ENCODE results near the gene LRRC10.

LRRC10 gene, protein sequence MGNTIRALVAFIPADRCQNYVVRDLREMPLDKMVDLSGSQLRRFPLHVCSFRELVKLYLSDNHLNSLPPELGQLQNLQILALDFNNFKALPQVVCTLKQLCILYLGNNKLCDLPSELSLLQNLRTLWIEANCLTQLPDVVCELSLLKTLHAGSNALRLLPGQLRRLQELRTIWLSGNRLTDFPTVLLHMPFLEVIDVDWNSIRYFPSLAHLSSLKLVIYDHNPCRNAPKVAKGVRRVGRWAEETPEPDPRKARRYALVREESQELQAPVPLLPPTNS

DNA sequence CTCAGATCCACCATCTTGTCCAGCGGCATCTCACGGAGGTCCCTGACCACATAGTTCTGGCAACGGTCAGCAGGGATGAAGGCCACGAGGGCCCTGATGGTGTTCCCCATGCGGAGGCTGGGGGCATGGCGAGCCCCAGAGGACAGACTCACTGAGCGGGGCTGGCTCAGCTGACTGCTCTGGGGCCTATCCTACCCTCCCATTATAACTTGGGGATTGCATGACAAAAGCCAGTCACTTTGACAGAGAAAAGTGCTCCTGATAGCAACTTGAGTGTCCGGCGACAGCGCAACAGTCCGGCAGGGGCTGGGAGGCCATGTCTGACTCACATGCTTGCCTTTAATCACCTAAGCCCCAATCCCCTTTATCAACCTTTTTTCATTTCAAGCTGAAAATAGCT is at the start of gene LRRC10:
Gene LRRC10, minus strand, starts transcription at position 179 of the 400 bp plus-strand sequence. Its CDS starts 69 bp downstream, at position 110.
- DNase-seq = no peak

DNA sequence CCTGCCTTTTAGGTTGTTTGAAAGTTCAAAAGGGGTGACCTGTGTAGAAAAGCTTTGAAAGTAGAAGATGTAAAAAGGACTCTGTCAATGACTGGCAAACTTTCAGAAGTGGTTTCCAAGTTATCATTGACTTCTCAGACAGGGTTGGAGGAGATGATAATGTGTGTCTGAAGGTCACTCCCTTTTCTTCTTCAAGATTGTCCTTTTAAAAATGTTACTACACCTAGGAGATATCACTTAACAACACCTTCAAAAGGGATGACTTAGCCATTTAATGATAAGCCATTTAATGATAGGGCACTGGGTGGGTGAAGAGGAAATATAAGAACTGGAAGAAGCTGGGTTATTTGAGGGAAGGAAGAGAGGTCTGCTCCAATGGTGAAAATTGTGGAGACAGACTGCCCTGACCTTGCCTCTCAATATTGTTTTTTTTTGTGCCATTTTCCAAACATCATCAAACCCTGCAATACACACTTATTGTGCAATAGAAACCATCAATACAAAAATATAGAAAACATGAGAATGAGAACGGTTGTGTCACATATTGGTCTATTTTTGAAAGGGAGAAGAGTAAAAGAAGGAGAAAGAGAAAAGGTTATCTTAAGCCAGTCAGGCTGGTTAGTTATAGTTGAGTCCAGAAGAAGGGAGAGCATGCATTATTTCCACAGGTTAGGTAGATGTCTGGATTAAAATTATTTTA is 49.6 kb upstream of the LRRC10 start:
- no peak for DNase-seq

DNA sequence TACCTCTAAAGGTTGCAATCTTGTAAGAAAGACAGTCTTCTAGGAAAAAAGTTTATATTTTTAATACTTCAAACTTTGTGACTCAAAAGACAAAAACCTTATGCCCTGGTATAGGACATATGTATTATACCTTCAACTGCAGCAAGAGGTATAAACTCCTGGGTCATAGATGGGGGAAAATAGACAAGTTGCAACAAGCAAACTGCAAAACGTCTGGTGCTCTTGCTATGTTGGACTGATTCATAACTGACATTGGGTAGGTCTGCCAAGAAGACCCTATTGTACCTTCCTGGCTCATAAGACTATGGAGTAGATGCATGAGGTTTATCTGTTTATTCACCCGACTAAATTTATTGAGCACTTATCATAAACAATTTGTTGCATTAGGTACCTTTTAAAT is 47.5 kb upstream of the LRRC10 start:
- DNase-seq = no peak

DNA sequence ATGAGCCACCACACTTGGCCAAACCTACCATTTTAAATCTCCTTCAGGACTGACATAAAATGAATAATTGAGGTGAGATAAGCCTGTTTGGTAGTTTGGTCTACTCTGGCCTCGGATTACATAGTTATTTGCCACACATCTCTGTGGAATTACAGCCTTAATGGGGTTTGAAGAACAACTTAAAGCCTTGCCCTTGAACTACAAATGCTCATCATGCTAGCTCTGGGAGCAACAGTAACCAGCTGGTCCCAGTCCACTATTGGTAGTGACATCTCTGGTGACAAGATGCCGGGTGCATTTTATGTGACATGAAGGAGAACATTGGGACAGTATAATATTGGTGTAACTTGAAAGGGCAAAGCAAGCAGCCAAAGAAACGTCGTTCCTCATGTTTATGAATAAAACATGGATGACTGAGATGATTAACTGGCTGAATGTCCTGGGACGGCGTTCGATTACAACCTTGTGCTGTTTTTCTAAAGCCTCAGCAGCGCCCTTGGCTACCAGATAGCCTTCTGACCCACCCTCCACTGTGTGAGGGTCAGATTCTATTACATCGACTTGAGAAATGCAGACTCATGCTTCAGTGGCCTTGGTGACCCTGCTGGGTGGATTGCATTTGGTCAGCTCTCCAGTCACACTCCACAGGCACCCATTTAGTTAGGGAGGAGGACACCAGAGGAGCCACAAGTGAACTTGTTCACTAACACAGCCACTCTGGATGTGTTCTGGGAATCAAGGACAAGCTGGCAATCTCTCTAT is 46.9 kb upstream of the LRRC10 start:
- no peak for DNase-seq

DNA sequence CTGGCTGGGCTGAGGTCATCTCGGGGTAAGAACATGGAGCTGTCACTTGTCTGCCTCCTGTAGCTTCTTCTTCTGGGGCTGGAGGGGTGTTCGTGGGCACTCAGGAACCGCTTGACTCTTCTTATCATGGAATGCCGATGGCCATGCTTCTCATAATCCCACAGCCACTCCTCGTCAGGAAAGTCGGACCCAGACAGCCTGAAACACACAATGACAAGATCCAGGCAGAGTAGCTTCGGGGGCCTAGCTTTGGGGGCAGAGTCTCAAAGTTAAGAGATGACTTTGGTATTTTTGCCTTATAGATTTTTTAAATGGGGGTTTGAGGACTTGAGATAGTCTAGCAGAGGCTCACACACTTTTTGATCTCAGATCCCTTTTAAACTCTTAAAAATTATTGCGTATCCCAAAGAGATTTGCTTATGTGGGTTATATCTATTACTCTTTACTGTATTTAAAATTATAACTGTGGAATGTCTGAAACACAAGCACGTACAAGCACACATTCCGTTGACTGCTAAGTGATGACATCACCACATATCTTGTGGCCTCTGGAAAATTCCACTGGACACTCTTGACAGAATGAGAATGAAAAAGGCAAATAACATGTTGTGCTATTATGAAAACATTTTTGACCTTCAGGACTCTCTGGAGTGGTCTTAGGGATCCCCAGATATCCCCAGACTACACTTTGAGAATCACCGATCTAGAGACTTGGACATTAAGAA is 45.1 kb upstream of the LRRC10 start:
- peak; percentile 81 for DNase-seq

DNA sequence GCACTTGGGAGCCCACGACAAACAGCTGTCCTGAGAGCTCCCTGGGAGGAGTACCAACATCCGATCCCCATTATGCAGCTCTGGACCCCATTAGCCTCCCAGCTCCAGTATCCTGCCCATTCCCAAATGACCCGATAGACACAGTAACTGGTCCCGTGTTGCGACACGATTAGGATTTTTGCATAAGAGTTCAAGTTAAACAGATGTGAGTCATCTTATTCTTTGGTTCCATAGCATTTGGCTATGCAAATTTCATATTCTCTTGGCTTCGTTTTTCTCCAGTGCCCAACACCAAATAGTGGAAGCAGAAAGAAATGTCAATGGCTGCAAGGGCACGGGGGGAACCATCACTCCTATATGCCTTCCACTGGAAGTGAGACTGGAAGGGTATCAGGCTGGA is 43.0 kb upstream of the LRRC10 start:
- DNase-seq = no peak

DNA sequence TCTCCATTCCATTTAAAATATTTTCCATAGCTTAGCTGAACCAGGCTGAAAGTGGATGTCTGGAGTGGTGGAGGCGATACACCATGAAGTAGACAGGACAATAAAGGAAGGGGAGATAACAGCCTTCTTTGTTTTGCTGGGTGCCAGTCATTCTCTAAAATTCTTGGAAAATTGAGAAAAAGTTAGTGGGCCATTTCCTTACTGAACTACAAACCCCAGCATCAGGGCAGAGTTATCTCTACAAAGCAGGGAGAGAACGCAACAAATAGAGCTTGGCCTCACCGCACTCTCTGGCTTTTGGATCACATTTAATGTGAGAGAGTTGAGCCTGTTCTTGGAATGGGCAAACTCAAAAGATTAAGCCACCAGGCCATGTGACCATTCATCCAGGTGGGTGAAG is 41.2 kb upstream of the LRRC10 start:
- DNase-seq = no peak

DNA sequence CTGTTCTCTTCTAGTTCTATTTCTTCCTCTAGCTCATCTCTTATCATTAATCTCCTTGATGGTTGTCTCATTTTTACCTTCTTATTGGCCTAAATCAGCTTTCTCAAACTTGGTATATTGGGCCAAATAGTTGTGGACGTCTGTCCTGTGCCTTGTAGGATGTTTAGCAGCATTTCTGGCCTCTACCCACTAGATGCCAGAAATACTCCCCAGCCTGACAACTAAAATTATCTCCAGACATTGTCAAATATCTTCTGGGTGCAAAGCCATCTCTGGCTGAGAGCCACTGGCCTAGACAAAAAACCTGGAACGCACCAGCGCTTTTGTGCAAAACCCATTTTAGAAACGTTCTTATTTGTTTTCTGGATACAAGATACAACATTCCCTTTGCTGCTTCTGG is 38.8 kb upstream of the LRRC10 start:
- DNase-seq = no peak

DNA sequence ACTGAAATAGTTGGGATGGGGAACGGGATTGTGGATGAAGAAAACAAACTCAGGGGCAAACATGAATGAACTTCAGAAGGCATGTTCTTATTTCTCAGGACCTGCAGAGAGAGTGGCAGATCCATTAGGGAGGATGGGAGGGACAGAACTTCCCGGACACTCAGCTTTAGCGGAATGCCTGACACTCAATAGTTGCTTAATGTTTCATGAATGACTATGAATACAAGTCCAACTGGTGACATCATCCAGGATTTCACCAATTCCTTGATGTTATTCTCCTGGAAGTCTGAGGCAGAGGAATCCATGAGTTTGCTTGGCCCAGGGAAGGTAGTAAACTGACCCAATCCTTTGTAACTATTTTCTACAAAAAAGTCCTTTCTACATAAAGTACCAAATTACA is 37.8 kb upstream of the LRRC10 start:
- DNase-seq = peak; percentile 73

DNA sequence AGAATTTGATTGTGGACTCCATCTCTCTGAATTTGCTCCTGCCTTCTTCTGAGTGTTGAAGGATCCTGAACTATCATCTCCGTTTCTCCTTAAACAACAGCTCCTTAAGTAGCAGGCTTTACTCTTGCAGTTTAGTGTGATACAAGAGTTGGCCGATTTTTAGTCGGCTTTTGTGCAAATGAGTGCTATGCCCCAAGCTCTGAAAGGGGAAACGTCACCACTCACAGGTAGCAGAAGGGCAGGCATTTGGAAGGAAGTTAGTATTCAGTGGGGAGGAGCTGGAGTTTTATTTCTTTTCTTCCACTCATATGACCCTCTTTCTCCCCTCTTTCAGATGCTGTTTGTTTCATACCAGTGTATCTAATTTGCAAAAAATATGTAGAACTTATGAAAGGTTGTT is 36.5 kb upstream of the LRRC10 start:
- no peak for DNase-seq

DNA sequence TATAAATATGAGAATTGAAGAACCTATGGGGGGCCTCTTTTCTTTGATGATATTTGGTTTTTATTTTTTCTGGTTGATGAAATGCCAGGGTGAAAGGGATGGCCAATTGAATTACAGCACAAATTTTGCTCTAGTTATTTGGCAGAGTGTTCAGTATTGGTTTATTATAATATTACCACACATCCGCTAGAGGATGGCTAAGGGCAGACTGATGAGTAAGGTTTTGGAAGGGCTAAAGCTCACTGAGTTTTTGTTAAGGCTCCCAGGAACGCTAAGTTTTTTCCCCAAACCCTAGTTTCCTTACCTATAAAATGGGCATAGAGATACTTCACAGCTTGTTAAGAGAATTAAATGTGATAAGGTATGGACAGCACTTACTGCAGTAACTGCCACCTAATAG is 34.3 kb upstream of the LRRC10 start:
- no peak for DNase-seq

DNA sequence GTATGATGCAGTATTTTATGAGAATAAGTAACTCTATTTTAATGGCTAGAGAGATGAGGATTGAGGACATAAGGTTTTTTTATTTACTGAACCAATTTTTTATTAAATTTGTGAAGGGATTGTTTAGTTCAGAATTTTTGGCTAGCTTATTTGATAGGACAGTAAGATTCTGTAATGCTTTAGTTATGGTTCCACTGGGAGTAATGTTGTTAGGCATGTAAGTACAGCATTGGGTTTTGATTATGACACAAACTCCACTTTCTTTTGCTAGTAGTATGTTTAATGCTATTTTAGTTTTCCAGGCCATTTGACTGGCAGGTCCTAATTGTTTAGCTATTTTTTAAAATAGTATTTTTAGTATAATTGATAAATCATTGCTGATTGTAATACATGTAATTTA is 33.8 kb upstream of the LRRC10 start:
- no peak for DNase-seq

DNA sequence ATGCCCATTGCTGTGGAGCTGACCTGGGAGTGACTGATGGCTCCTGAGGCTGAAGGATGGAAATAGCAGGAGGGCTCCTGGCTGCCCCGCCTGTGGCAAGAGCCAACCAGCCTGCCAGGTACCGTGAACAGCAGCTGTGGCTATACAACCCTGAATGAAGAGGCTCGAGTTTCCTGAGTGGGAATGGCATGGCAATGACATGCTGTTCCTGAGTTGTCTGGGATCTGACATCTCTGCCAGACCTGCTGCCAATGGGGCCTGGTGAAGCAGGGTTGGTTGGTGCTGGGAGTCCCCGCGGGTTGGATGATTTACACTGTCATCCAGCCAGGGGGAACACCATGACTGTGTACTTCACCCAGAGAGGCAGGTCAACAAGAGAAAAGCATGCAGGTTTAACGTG is 31.8 kb upstream of the LRRC10 start:
- DNase-seq = no peak

DNA sequence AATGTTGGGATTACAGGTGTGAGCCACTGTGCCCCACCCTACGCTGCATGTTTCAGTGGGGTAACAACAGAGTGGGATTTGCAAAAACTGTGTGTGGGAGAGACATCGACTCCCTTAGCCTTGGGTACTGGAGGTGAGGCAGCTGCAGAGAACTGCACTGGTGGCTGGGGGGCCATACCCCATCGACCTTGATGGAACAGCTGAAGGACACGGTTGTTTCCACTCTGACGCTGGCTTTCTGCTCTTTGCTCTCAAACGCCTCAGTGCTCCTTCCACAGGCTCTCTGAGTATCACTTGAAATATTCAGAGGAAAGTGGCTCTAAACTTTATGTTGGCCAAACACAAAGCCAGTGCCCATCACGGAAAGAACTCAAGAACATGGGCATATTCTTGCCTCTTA is 30.8 kb upstream of the LRRC10 start:
- no peak for DNase-seq

DNA sequence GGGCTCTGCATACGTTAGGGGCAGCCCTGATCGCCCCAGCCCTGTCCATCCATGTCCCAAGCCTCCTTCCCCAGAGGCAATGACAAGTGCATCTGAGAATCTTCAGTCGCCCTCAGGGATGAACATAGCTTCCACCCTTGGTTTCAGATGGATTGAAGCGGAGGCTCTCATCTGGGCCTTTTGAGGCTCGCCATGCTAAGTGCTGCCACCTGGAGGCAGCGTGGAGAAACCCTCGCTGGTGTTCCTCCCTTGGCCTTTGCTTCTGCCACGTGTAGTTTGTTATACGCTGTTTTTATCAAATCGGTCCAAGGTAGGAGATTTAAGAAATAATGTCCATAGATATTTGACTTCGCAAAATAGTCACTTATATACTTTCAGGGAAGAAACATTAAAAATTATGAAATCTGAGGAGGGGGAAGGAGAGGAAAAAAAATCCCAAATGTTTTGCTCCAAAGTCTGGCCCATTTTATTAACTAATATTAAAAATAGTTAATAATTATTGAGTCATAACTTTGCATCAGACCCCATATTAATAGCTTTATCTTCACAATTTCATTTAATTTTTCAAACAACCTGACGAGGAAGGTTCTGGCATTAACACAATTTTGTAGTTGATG is 28.8 kb upstream of the LRRC10 start:
- DNase-seq = peak; percentile 52

DNA sequence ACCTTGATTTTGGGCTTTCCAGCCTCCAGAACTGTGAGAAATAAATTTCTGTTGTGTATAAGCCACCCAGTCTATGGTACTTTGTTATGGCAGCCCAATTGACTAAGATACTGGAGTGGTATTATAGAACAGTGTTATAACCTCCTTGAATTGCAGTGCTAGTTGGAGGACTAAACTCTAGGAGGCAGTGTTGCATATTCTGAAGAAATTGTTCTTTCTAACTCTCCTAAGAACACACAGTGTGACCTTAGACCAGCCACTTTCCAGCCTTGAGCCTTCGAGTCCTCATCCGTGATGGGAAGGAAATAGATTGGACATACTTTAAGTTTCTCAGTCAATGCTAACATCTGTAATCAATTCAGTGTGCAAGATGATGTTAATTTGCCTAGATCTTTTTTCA is 22.4 kb upstream of the LRRC10 start:
- DNase-seq = no peak

DNA sequence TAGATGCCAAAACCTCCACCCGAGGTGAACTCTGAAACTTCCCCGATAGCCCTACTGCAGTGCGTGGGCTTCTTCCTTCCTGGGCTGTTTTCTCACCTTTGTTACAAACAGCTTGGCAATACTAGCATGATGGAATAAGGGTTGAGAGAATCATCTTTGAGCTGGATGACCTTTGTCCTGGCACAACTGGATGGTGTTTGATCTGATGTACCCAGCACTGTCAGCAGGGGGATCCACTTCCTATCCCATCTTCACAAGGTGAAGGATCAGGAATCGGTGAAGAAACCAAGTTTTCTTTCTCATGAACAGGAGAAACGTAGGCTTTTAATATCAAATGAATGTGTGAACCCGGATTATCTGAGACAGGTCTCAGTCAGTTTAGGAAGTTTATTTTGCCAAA is 19.5 kb upstream of the LRRC10 start:
- DNase-seq = no peak

DNA sequence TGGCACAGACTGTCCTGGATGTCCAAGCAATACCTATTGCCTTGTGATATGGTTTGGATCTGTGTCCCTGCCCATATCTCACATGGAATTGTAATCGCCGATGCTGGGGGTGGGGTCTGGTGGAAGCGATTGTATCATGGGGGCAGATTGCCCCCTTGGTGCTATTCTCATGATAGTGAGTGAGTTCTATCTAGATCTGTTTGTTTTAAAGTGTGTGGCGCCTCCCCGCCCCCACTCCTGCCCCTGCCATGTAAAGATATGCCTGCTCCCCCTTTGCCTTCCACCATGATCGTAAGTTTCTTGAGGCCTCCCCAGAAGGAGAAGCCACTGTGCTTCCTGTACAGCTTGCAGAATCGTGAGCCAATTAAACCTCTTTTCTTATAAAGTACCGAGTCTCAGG is 16.8 kb upstream of the LRRC10 start:
- DNase-seq = no peak

DNA sequence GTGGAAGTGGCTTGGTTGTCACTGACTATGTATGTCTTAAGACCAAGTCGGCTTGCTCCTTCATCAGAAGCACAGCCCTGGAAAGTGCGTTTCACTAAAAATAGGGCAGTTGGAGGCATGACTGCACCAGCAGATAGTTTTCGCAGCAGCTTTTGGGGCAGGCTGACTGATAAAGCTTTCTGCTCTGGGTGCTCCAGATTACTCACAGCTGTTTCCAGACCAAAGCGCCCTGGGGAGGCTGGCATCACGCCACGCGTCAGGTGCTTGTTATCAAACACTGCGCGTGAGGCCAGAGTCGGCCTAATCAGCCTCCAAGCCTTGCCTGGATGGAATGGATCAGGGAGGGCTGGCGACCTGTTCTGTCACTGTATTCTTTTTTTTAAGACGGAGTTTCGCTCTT is 13.3 kb upstream of the LRRC10 start:
- no peak for DNase-seq

DNA sequence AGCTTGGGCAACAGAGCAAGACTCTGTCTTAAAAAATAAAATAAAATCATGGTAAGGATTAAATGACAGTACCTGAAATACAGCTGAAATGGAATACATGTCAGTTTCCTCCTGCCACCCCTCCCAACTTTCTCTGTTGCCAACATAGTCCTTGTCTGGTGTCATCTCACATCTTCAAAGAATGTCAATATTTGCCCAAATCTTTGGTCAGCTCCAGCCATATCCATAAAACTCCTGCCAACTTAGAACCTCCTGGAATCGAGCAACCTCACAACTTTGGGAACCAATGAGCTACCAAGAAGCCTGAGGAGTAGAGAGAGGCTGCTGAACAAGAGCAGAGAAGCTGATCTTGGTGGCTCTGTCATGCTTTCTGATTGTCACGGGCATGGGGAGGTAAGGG is 10.8 kb upstream of the LRRC10 start:
- no peak for DNase-seq

DNA sequence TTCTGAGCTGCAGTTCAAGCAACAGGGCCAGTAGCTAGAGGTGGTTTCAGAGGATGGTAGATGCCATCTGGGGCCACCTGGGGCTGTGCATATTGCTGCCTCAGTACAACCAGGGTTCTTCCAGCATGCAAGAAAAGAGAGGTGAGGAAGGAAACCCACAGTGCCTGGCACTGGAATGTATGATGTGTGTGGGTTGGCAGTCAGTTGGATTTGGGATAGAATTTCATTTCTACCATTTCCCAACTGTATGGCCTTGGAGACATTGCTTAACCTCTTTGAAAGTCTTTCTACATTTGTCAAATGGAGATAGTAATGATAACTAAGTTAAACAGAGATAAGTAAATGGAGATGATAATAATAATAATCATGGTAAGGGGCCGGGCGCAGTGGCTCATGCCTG is 10.2 kb upstream of the LRRC10 start:
- DNase-seq = no peak

DNA sequence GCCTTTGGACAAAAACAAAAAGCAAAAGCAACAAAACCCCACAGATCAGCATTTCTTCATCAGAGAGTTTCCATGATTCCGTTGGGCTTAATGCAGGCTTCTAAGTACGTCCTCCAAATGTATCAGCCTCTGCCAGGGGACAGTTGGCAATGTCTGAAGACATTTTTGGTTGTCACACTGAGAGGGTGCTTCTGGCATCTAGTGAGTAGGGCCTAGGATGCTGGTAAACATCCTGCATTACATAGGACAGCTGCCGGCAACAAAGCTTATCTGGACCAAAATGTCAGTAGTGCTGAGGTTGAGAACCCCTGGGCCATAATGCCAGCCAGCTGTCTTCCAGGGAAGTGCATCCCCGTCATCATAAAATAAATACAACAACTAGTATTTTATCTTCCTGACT is 9.4 kb upstream of the LRRC10 start:
- no peak for DNase-seq

DNA sequence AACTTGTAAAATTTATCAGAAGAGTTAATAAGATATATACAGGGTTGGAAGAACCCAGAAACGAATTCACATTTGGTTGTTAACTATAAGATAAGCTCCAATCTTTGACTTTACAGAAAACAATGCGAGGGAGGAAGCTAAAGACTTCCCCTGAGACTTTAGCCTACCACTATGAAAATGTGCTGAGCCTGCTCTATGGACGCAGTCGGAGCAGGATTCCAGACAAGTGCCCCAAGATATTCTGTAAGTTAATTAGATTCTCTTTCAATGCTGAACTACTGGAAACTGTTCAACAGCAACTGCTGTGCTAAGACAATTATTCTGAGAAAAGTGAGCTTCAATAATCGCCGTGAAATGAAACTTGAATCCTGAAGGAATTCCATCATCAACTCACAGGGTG is 8.3 kb upstream of the LRRC10 start:
- no peak for DNase-seq
